Thymus (tissue), 11 donors: ENCODE results near the gene FCGR3A. TPM values are rescaled to one million over a fixed set of nuclear protein-coding genes. Genes with fewer than 3 reads are reported as not detected.
"Not testable (repeated sequence)": the region's sequence is repeated elsewhere in the genome, so short reads cannot be mapped to it uniquely, and the experiment has no call there.

Experiments
- DNase-seq, 9 donors: peaks; one replicate each; pipeline ENCODE4 v3.0.0-alpha.2; 2013; ENCODE audit warnings: low spot score in 9 of 9, low read depth in 6 of 9, missing footprints in 1 of 9
- H3K27ac ChIP-seq, 2 donors: one replicate each; pipeline ENCODE4 v1.5.1; 2013; ENCODE audit warnings: control low read depth in 1 of 2, low read depth in 1 of 2, low read length in 1 of 2, mild to moderate bottlenecking in 1 of 2, moderate library complexity in 1 of 2
- H3K27me3 ChIP-seq, 2 donors: one replicate each; pipeline ENCODE4 v1.5.1; 2013; ENCODE audit warnings: low read length in 1 of 2; ENCODE audit not compliant: control insufficient read depth in 2 of 2, insufficient read depth in 1 of 2
- H3K36me3 ChIP-seq, 2 donors: one replicate each; pipeline ENCODE4 v1.5.1; 2013; ENCODE audit warnings: low read length in 1 of 2, mild to moderate bottlenecking in 1 of 2, moderate library complexity in 1 of 2; ENCODE audit not compliant: control insufficient read depth in 2 of 2, insufficient read depth in 2 of 2
- H3K4me1 ChIP-seq, 2 donors: one replicate each; pipeline ENCODE4 v1.5.1; 2013; ENCODE audit warnings: low read length in 2 of 2; ENCODE audit not compliant: control insufficient read depth in 2 of 2, insufficient read depth in 2 of 2
- H3K4me3 ChIP-seq, 2 donors: one replicate each; pipeline ENCODE4 v1.5.1; 2013; ENCODE audit warnings: low read length in 2 of 2, control low read depth in 1 of 2, mild to moderate bottlenecking in 1 of 2
- H3K9me3 ChIP-seq, 2 donors: one replicate each; pipeline ENCODE4 v1.5.1; 2013; ENCODE audit warnings: low read length in 1 of 2, mild to moderate bottlenecking in 1 of 2; ENCODE audit not compliant: control insufficient read depth in 2 of 2, insufficient read depth in 1 of 2
- WGBS: extraction: QIAGEN DNeasy Blood & Tissue Kit; methylation state at CpG from one replicate; pipeline ENCODE4 v1.1.7; 2013; 5-methylcytosine and 5-hydroxymethylcytosine counted together
- polyA plus RNA-seq: library from polyadenylated mRNA; stranded (reverse); fragments of 200-250 nt; gene quantifications from one replicate; pipeline ENCODE4 v1.2.3, GENCODE V29; 2013
- total RNA-seq: library from RNA; stranded (reverse); fragments of 120-200 nt; gene quantifications from one replicate; pipeline ENCODE4 v1.2.4, GENCODE V29; 2013
- donor health status: healthy.

The FCGR3A gene
- total and polyA plus RNA-seq, 2 donors, result 9.0 to 41.1 TPM

GRCh38 chr1:161548749-161549406 lies 740 bp downstream of the FCGR3A start:
- not testable (repeated sequence) for H3K9me3 ChIP-seq, H3K27ac ChIP-seq, H3K4me1 ChIP-seq, H3K27me3 ChIP-seq, H3K4me3 ChIP-seq, DNase-seq, H3K36me3 ChIP-seq
- 100% methylated on average over 1 of the region's 2 CpGs for WGBS

GRCh38 chr1:161547995-161548741 lies 1.4 kb downstream of the FCGR3A start:
- 90% methylated on average over 8 of the region's 8 CpGs for WGBS
- not testable (repeated sequence) for H3K4me3 ChIP-seq, DNase-seq, H3K27ac ChIP-seq, H3K36me3 ChIP-seq, H3K27me3 ChIP-seq, H3K4me1 ChIP-seq, H3K9me3 ChIP-seq

- not testable (repeated sequence) for H3K4me1 ChIP-seq, DNase-seq, H3K4me3 ChIP-seq, H3K27ac ChIP-seq, H3K9me3 ChIP-seq, H3K36me3 ChIP-seq, H3K27me3 ChIP-seq
- WGBS, result 74% methylated on average over 10 of the region's 11 CpGs
Measured at GRCh38 chr1:161545005-161545731, 4.5 kb downstream of the FCGR3A start.

- not testable (repeated sequence) for H3K4me1 ChIP-seq, H3K4me3 ChIP-seq, H3K9me3 ChIP-seq, DNase-seq, H3K27ac ChIP-seq, H3K36me3 ChIP-seq
- H3K27me3 ChIP-seq, result peaks cover 5 to 20% of the 10 kb centered on the region in 2 donors
- 96% methylated on average over 1 of the region's 1 CpG for WGBS
Measured at GRCh38 chr1:161543125-161543524, 6.5 kb downstream of the FCGR3A start.

GRCh38 chr1:161542091-161542559 lies 7.5 kb downstream of the FCGR3A start:
- not testable (repeated sequence) for H3K4me1 ChIP-seq, H3K4me3 ChIP-seq, H3K27ac ChIP-seq, H3K36me3 ChIP-seq, H3K9me3 ChIP-seq
- DNase-seq, result peak in 2 of 9 donors; percentile 21 to 46
- peaks cover 5 to 20% of the 10 kb centered on the region in 2 donors for H3K27me3 ChIP-seq
- 42% methylated on average over 5 of the region's 5 CpGs for WGBS

DNA sequence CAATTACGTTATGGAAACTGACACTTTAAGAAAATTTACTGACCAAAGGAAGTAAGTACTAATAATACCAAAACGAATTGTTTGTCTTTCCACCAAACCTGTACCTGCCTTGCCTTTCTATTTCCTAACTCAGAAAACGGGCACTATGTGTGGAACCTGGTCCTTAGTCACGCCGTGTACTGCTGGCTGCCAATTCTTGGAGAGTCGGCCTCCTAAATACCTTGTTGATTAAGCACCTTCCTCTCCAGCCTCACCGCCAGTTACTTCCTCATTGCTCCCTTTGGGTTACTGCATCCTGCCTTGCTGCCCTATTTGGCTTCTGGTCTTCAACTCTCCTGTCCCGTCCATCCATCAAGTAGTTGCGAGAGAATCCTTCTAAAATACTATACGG lies 9.1 kb downstream of the FCGR3A start:
- not testable (repeated sequence) for H3K9me3 ChIP-seq, H3K27ac ChIP-seq, H3K36me3 ChIP-seq, DNase-seq, H3K4me3 ChIP-seq, H3K4me1 ChIP-seq
- WGBS, result 35% methylated on average over 10 of the region's 10 CpGs
- peaks cover 5 to 20% of the 10 kb centered on the region in 2 donors for H3K27me3 ChIP-seq

DNA sequence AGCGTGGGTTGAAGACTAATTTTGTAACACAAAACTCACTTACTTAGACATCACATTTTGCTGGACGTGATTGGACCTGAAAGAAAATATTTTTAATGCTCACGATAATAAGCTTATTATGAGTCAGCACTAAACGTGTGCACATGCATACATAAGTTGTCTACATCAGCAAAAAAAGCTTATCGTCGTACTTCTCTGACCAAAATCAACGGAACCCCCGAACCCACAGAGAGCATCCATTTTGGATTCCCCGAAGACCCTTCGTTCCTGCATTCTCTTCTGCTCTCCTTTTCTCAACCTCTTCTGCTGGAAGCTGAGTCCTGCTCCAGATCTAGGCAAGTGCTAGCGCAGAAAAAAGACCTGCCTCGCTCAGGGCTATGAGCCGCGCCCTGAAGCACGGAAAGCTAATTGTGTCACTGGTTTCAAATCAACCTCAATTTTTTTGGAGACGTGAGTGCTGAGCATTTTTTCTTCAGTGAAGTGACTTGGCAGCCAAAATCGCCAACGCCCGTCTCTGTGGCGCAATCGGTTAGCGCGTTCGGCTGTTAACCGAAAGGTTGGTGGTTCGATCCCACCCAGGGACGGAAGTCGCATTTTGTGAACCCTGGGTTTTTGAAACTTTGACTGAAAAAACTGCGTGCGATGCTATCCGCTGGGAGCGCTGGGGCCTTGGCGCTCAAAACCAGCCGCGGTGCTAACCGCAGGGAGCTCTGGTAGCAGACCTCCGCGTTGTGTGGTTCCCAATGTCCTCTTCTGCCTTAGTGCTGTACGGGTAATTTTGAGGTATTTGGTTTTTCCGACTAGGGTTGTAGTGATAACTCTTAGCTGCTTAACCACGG lies 9.7 kb downstream of the FCGR3A start:
- Histone ChIP-seq H3K27me3 (peaks cover 5 to 20% of the 10 kb centered on the region in 2 donors), H3K27ac (peak overlapping the region in 1 of 2 donors; percentile 38), H3K4me3 (peak overlapping the region; percentile 8 to 28)
- 1% methylated on average over 41 of the region's 41 CpGs for WGBS
- H3K36me3 ChIP-seq, H3K9me3 ChIP-seq, H3K4me1 ChIP-seq: not testable (repeated sequence)
- peak in 4 of 9 donors; percentile 22 to 81 (median 52) for DNase-seq

- not testable (repeated sequence) for H3K4me3 ChIP-seq, DNase-seq, H3K4me1 ChIP-seq, H3K9me3 ChIP-seq, H3K27ac ChIP-seq, H3K36me3 ChIP-seq
- H3K27me3 ChIP-seq, result peaks cover 5 to 20% of the 10 kb centered on the region in 2 donors
- WGBS, result 90% methylated on average over 7 of the region's 7 CpGs
Measured at GRCh38 chr1:161538925-161539479, 10.6 kb downstream of the FCGR3A start.
